ENCODE measurements around the gene GNAS.
A peak's percentile ranks its signal among the peaks of the same experiment; 100 is the strongest.

The GNAS gene

GRCh38 chr20:58877050-58877975 is 24.8 kb downstream of the GNAS start:
- TF ChIP-seq CTCF (conservative IDR thresholded peaks at IDR 0.05; ENCODE audit: control insufficient read depth, insufficient read depth, low read depth, low read length) = no peak
- no peak for DNase-seq (ENCODE audit: low read depth)
- no peak overlapping the region for H3K4me3 ChIP-seq (ENCODE audit: control insufficient read depth, low read depth, low read length)

GRCh38 chr20:58877976-58878360 is 25.5 kb downstream of the GNAS start:
- H3K4me3 ChIP-seq (ENCODE audit: control insufficient read depth, low read depth, low read length) = no peak overlapping the region
- no peak for TF ChIP-seq CTCF (conservative IDR thresholded peaks at IDR 0.05; ENCODE audit: control insufficient read depth, insufficient read depth, low read depth, low read length)
- no peak for DNase-seq (ENCODE audit: low read depth)

- TF ChIP-seq CTCF (conservative IDR thresholded peaks at IDR 0.05; ENCODE audit: control insufficient read depth, insufficient read depth, low read depth, low read length) = no peak
- H3K4me3 ChIP-seq (ENCODE audit: control insufficient read depth, low read depth, low read length) = no peak overlapping the region
- no peak for DNase-seq (ENCODE audit: low read depth)
These were observed 25.9 kb downstream of the GNAS start for GRCh38 chr20:58878399-58878798.

- no peak overlapping the region for H3K4me3 ChIP-seq (ENCODE audit: control insufficient read depth, low read depth, low read length)
- TF ChIP-seq CTCF (conservative IDR thresholded peaks at IDR 0.05; ENCODE audit: control insufficient read depth, insufficient read depth, low read depth, low read length) = no peak
- no peak for DNase-seq (ENCODE audit: low read depth)
These were observed 27.9 kb downstream of the GNAS start for GRCh38 chr20:58880441-58880840.

- no peak overlapping the region for H3K4me3 ChIP-seq (ENCODE audit: control insufficient read depth, low read depth, low read length)
- TF ChIP-seq CTCF (conservative IDR thresholded peaks at IDR 0.05; ENCODE audit: control insufficient read depth, insufficient read depth, low read depth, low read length) = peak; percentile 21
- DNase-seq (ENCODE audit: low read depth) = no peak
These were observed 28.7 kb downstream of the GNAS start for GRCh38 chr20:58880994-58881752.

GRCh38 chr20:58882704-58883089 is 30.2 kb downstream of the GNAS start:
- H3K4me3 ChIP-seq (ENCODE audit: control insufficient read depth, low read depth, low read length) = no peak overlapping the region
- no peak for DNase-seq (ENCODE audit: low read depth)
- TF ChIP-seq CTCF (conservative IDR thresholded peaks at IDR 0.05; ENCODE audit: control insufficient read depth, insufficient read depth, low read depth, low read length) = no peak
